NCI-H2029 treated with DMSO at 0.1 percent for 48 hours (cell line): ENCODE measurements around the gene IRF4.

Source experiments
- DNase-seq: peaks from one replicate; lab custom pipeline; 2025; lab: John Stamatoyannopoulos, UW

Gene IRF4

GRCh38 chr6:444653-445275, 53.2 kb downstream of the IRF4 start:
- no peak for DNase-seq

GRCh38 chr6:445571-446417, 54.2 kb downstream of the IRF4 start:
- no peak for DNase-seq

- no peak for DNase-seq
Measured at GRCh38 chr6:446418-447366, 55.1 kb downstream of the IRF4 start.

GRCh38 chr6:447381-448165, 56.0 kb downstream of the IRF4 start:
- no peak for DNase-seq

- no peak for DNase-seq
Measured at GRCh38 chr6:448296-449056, 56.9 kb downstream of the IRF4 start.

- DNase-seq, result no peak
Measured at GRCh38 chr6:449057-449430, 57.5 kb downstream of the IRF4 start.

GRCh38 chr6:449486-450419, 58.2 kb downstream of the IRF4 start:
- no peak for DNase-seq

GRCh38 chr6:451336-451735, 59.8 kb downstream of the IRF4 start:
- DNase-seq, result no peak

GRCh38 chr6:451847-452246, 60.3 kb downstream of the IRF4 start:
- DNase-seq, result no peak

GRCh38 chr6:452301-453067, 60.9 kb downstream of the IRF4 start:
- DNase-seq, result no peak

GRCh38 chr6:453152-453551, 61.6 kb downstream of the IRF4 start:
- no peak for DNase-seq

- DNase-seq, result no peak
Measured at GRCh38 chr6:454148-454991, 62.8 kb downstream of the IRF4 start.

- DNase-seq, result no peak
Measured at GRCh38 chr6:455006-455585, 63.5 kb downstream of the IRF4 start.

GRCh38 chr6:455835-456234, 64.3 kb downstream of the IRF4 start:
- no peak for DNase-seq

GRCh38 chr6:456358-456867, 64.9 kb downstream of the IRF4 start:
- DNase-seq, result no peak

GRCh38 chr6:456887-457286, 65.3 kb downstream of the IRF4 start:
- DNase-seq, result no peak
